C4-2B (cell line): ENCODE measurements around the gene WNT1.

Experiments used
- CTCF ChIP-seq: fragments of 450-650 bp; conservative IDR thresholded peaks from 2 replicates; pipeline ENCODE4 v1.5.1; 2017; ENCODE audit warnings: mild to moderate bottlenecking
- ZFX ChIP-seq: fragments of 450-650 bp; IDR thresholded peaks from 2 replicates; pipeline ENCODE4 v1.6.1; 2017

GRCh38 chr12:48990552-48990951, 12.4 kb downstream of the WNT1 start:
- no peak for TF ChIP-seq CTCF
- TF ChIP-seq ZFX, result no peak
